HG03575 (cell line): ENCODE measurements around the gene CCDC134.

Source experiments
- ATAC-seq: cut with Tn5 transposase; IDR thresholded peaks from one replicate; pipeline ENCODE4 v1.9.1; 2021; ENCODE audit not compliant: unreplicated experiment, insufficient number of reproducible peaks, low FRiP score; ENCODE audit errors: extremely low read depth

Gene CCDC134

DNA sequence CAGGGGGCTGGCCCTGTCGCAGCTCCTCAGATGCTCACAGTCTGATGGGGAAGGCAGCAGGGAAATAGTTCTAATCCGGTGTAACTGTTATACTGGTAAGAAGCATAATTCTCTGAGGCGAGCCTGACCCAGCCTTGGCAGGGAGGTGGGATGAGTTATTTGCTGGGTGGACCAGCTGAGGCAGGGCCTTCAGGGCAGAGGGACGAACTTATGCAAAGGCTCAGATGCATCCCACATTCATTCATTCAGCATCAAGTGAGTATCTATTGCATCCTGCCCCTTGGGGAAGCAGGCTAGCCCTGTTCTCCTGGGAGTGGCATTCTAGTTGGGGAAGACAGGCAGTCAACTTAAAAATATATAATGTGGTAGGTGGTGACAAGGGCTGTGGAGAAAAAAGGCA lies 18.8 kb downstream of the CCDC134 start:
- ATAC-seq: no peak

DNA sequence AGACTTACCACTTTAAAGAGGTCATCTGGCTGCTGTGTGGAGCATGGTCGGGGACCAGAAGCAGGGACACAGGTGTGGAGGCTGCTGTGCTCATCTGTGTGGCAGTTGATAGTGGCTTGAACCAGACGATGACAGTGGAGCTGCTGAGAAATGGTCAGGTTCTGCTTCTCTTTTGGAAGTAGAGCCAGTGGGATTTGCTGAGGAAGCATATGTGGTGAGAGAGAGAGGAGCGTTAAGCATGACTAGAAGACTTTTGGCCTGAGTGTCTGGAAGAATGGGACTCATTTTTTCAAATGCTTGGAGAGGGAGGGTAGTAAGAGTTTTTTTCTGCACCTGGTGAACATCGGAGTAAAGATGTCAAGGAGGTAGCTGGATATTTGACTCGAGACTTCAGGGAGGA lies 20.0 kb downstream of the CCDC134 start:
- ATAC-seq: no peak

DNA sequence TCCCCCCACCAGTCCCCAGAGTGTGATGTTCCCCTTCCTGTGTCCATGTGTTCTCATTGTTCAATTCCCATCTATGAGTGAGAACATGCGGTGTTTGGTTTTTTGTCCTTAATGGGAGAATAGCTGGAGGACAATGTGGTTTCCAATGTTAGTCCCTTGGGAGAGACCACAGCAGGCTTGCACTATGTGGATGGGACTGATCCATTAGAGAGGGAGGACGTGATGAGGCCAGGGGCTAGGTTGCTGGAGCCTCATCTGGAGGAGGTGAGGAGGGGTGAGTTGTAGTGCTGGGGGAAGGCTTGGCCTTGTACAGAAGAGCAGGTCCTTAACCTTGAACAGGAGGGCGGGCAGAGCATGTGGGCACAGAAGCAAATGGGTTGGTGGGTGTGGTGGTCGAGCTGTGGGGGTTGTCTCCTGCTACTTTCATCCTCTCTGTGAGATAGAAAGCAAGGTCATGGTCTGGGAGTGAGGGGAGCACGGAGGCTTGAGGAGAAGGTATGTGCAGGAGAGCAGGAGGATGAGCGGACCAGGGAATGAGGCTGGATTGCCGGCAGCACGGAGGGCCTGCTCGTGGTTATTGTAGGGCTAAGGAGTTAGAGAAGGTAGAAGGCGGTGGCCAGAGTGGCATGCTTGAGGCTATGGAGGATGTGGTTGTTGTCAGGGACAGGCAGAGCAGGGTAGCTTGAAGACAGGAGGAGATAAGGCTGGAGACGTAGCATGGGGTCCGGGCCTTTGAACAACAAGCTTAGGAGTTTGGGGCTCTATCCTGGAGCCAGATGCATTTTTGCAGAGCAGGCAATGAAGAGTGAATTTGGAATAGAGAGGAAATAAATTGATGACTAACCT lies 21.2 kb downstream of the CCDC134 start:
- no peak for ATAC-seq

DNA sequence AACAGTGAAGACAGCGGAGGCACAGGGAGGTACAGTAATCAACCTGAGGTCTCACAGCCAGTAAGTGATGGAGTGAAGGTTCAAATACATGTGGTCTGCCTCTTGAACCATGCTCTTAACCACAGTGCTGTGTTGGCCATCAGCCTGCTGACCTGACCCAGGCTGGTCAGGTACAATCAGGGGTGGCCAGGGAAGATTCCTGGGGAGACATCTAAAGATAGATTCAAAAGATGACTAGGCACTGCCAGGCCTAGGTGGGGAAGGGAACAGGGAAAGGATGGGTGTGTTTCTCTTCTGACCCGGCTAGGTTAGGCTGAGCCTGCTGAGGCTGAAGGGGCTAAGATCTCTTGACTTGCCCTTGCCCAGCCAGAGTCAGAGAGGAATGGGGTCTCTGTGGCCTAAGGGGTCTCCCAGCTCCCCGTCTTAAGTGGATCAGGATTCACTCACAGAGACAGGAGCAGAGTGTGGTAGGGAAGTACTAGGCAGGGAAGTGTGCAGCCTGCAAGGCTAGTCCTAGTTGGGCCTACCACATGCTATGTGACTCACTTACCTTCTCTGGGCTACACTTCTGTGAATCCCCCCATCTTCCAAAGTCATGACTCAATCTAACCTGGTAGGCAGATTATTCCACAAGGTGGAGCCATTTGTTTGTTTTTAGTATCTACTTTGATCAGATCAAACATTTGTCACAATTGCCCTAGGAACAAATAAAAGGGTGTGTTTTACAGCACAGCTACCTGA lies 22.0 kb downstream of the CCDC134 start:
- ATAC-seq: no peak

DNA sequence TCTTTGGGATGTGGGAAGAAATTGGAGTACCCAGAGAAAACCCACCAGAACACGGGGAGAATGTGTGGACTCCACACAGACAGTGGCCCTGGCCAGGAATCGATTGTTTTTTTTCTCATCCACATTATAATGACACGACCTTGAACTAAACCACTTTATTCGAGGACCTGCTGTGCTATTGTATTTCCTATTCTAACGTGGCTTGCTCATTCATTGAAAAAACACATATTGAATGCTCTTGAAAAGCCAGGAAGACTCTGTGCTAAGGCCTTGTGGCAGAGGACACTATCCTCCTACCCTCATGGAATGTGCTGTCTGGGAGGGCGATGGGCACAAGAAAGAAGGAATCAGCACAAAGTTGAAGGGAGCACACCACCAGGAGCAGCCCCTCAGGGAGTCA lies 23.3 kb downstream of the CCDC134 start:
- ATAC-seq: no peak

DNA sequence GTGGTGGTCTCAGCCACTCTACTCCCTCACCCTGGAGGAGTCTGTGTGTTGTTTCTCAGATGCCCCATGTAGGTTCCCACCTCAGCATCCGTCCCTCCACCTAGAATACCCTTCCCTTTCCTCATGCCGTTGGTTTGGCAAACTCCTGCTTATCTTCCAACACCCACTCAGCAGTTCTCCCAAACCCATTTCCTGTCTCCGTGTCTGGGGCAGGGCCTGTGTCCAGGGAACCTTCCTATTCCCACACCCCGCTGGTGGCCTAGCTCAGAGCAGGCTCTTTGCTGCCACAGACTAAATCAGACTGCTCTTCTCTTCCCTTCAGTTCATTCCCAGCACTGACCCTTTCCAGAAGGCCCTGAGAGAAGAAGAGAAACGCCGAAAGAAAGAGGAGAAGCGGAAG lies 24.9 kb downstream of the CCDC134 start:
- ATAC-seq: no peak

DNA sequence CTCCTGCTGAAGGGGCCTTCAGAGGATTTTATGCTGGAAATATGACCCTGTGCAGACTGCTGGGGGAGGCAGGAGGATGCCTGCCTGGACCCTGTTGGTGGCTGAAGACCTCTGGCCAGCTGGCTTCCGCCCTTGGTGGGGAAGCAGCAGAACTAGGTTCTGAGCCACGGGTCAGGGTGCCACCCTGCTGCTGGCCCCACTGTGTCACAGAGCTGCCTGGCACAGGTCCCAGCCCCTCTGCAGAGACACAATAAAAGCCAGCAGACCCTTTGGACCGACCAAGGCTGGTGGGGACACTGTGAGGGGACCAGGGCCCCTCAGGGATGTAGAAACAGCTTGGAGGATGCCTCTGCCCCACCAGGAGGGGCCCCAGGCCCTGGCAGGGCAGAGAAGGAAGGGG lies 25.5 kb downstream of the CCDC134 start:
- no peak for ATAC-seq

DNA sequence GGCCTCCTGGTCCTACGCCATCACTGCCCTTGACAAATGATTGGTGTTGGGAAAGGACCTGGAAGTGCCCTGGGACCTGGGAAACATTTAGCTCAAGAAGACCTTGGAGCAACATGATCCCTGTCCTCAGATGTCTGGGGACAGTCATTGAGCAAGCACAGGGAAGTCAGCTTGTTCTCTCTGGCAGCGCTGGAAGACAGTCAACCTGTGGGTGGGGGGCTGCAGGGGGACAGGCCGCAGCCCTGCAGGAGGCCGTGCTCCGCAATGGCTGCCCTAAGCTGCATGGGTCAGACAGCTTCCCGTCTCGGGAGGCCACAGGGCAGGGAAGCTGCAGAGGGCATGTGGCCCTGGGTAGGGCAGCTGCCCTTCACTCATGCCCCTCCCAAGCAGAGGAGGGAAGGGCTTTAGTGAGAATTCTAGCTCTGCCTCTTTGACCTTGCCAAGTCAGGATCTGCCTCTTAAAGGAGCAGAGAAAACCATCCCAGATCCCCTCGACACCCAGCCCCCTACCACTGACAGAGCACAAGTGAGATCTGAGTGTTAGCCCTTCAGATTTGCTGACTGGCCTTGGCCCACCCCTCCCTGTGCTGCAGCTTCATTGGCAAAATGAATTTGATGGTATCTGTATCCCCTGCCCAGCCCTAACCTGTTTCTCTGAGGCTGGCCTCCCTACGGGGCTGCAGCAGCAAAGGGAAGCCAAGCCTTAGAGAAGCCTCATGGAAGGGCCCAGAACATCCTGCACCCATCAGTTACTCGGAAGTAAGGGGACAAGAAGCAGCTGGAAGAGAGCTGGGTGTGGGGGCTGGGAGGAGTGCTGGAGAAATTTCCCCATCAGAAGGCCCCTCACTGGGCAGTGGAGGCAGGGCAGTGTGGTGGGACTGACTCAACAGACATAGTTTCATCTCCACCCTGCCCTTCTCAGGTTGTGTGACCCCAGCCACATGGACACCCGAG lies 26.2 kb downstream of the CCDC134 start:
- no peak for ATAC-seq

DNA sequence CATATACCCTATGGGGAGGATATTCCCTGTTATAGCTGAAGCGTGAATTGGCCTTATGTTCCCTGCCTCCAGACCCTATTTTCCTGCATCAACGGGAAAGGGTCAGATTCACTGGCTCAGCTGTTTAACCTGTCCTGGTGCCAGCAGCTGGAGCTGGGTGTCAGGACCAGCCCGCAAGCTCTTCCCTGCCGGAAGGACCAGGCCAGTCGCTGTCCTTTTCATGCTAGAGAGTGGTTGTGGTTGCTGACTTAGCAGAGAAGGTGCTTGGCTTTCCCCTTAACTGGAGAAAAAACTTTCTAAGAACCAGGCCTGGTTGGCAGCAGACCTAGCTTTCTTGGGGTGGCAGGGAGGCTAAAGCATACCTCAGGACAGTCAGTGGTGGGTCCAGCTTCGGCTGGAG lies 27.2 kb downstream of the CCDC134 start:
- ATAC-seq: no peak

DNA sequence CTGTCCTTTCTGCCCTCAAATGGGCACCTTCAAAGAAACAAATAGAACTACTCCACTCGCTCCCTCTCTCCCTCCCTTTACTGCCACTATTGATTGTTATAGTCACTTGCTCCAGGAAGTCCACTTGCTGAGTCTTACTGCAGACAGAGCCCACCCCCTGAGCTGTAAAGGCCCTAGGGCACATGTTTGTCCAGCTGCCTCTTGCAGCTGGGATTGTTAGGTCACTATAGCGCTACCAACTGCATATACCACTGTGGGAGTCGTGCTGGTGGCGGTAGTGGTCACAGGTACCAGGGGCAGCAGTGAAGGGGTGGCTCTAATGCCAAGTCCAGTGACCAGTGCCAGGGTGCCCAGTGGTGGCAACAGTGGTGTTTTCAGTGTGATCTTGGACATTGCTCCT lies 28.0 kb downstream of the CCDC134 start:
- ATAC-seq: no peak

DNA sequence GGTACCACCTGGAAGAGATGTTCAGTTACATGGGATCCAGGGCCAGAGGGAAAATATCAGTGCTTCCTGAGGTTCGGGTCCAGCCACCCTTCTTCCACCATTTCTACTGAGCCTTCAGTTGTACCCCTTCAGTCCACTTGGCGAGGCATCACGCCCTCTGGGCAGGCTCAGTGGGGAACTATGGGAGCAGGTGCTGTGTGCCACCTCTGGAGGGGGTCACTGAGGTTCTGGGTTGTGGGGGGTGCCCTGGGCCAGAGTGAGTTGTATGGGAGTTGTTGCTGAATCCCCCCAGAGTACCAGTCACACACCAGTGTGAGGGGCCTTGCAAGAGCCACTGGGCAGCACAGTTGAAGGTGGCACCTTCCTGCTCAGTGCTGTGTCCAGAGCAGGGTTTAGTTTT lies 29.7 kb downstream of the CCDC134 start:
- ATAC-seq: no peak

DNA sequence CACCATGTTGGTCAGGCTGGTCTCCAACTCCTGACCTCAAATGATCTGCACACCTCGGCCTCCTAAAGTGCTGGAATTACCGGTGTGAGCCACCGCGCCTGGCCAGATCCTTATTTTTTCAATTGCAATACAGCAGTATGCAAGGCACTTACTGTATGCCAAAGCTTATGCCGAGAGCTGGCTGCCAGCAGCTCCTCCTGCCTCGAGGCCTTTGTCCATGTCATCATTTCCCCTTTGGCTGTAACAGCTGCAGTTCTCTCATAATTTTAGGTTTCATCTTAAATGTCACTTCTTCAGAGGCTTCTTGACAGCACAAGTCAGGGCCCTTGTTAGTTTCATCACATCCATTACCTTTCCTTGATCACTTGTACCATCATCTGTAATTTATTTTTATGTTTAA lies 30.9 kb downstream of the CCDC134 start:
- no peak for ATAC-seq

DNA sequence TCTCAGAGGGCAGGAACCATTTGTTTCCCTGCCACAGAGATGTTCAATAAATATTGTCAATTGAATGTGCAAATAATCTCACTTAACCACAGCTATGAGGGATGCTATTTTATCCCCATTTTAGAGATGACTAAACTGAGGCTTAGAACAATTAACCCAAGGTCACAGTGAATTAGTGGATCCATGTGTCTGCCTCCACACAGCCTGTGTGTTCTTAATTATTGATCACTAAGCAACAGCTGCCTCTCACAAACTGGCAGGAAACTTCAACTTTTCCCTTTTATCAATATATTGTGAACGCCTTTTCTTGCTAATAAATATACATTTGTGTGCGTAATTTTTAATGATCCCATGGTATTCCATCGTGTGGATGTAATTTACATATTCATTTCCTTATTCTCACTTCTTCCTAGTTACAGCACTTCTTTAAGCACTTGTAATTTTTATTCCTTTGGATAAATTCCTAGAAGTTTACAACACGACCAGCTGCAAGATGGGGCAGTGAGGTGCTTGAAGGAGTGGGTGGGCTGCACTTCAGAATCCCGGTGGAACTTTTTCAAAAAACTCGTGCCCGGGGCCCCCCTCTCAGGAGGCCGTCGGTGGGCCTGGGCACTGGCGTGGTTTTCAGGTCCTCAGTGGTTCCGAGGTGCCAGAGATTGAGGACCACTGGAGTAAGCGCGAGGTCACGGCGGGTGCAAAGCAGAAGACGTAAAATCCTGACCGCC lies 31.5 kb downstream of the CCDC134 start:
- no peak for ATAC-seq

DNA sequence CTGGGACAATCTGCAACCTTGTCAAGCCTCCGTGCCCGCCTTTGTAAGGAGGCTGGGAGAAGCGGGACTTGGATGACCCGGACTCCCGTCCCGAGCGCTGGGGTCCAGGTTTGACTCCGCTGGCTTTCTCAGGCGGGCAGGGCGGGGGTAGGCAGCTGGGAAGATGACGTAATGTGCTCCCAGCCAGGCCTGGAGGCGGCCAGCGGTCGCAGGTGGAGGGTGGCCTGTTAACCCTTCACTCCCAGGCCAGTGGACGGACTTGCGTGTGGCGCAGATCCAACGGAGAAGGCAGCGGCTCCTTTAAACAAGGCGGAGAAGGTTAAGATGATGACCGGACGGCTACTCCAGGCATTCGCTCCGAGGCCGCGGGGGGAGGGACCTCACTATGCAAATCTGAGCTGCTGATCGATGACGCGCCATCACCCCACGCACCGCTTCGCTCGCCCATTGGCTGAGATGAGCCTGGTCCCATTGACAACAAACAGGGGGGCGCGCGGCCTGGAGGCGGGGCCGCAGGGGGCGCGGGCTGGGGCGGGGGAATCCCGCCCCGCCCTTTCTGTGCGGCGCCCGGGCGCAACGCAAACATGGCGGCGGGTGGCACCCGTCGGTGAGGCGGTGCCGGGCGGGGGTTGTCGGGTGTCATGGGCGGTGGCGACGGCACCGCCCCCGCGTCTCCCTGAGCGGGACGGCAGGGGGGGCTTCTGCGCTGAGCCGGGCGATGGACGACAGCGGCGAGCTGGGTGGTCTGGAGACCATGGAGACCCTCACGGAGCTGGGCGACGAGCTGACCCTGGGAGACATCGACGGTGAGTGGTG lies 32.3 kb downstream of the CCDC134 start, which contains the start of gene SREBF2:
Gene SREBF2, plus strand, starts transcription at position 553 of the 816 bp plus-strand sequence. Its CDS starts 166 bp downstream, at position 719.
- ATAC-seq: peak; percentile 48

DNA sequence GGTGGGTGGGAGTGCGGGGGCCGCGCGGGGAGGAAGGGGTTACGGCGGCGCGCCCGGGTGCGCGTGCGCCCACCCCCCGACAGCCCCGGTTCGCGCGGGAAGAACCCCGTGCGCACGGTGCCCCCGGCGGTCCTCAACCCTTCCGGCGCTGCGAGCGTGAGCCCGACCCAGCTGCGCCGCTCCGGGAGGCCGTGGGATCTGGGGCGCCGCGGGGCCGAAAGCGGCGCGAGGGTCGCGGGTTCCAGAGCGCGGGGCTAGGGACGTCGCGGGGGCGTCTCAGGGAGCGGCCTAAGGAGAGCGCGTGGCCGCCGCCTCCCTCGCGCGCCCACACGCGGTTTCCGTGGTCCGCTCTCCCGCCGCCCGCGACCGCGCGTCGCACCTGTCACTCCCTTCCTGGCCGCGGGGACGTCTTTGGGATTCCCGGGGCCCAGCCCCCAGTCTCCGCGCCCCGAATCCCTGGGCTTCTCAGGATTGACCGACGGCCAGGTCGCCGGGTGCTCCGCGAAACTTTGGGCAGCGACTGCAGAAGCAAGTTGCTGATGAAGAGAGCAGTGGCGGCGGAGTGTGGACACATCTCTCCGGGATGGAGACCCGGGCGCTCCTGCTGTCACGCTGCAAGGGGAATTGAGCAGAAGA lies 33.0 kb downstream of the CCDC134 start:
- ATAC-seq: no peak

DNA sequence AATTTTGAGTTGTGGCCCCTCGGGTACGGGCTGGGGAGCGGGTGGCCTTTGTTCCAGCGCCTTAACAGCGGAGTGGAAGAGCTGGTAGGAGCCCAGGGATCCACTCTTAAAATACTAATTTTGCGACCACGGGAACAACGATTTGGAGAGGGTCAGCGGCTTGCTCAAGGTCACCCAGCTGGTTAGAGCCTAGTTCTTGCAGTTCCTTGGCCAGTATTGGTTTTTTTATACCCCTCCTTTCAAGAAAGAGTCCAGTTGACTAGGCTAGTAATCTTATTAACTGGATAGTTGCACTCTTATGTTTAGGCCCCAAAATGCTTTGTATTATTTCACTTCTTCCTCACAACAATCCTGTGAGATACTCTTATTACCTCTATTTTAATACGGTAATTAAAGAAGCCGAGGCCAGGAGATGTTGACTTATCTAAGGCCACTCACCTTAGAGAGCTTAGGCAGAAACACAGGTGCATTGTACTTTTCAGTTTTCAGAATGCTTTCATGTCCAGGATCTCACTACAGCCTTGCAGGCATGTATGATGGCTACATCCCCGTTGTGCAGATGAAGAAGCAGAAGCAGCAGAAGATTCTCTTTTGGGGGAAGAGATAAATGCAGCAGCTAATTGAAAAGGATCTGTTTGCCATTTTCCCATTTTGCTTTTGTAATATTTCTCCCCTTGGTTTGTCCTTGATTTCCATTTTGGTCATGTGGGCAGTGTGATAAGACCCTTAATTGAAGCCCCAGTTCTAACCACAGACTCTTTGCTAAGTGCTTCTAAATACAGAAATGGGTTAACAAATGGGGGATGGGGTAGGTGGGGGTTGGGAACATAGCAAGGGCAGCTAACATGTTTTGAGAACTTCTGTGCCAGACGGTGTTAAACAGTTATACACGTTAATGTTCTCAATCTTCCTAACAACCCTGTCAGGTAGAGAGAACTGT lies 33.8 kb downstream of the CCDC134 start:
- no peak for ATAC-seq
